Measurements from ENCODE around the gene RASIP1. TPM values are rescaled to one million over a fixed set of nuclear protein-coding genes. Genes with fewer than 3 reads are reported as not detected.
"Not testable (repeated sequence)": the region's sequence is repeated elsewhere in the genome, so short reads cannot be mapped to it uniquely, and the experiment has no call there.

The RASIP1 gene, protein sequence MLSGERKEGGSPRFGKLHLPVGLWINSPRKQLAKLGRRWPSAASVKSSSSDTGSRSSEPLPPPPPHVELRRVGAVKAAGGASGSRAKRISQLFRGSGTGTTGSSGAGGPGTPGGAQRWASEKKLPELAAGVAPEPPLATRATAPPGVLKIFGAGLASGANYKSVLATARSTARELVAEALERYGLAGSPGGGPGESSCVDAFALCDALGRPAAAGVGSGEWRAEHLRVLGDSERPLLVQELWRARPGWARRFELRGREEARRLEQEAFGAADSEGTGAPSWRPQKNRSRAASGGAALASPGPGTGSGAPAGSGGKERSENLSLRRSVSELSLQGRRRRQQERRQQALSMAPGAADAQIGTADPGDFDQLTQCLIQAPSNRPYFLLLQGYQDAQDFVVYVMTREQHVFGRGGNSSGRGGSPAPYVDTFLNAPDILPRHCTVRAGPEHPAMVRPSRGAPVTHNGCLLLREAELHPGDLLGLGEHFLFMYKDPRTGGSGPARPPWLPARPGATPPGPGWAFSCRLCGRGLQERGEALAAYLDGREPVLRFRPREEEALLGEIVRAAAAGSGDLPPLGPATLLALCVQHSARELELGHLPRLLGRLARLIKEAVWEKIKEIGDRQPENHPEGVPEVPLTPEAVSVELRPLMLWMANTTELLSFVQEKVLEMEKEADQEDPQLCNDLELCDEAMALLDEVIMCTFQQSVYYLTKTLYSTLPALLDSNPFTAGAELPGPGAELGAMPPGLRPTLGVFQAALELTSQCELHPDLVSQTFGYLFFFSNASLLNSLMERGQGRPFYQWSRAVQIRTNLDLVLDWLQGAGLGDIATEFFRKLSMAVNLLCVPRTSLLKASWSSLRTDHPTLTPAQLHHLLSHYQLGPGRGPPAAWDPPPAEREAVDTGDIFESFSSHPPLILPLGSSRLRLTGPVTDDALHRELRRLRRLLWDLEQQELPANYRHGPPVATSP
- 10 to 100 TPM; 18.7 to 28.8 (median 21.7) TPM for polyA plus RNA-seq (ENCODE audit: insufficient read length in 10 of 10)
- long read RNA-seq, donor 1, transcript RASIP1-204 (4 exons, 1,597 nt), result major isoform, 8 of 10 reads
- long read RNA-seq, donor 1, partial matches to known transcripts, result 0 of 10 reads
- long read RNA-seq, donor 1, other reads (novel, unspliced or antisense), result 0 of 10 reads
- long read RNA-seq, donor 2, partial matches to known transcripts, result 0 of 2 reads
- long read RNA-seq, donor 2, other reads (novel, unspliced or antisense), result 0 of 2 reads
- long read RNA-seq, donor 3, result 0 reads
- long read RNA-seq, donor 4, transcript RASIP1-201 (12 exons, 3,308 nt), result major isoform, 5 of 7 reads
- long read RNA-seq, donor 4, partial matches to known transcripts, result 0 of 7 reads
- long read RNA-seq, donor 4, other reads (novel, unspliced or antisense), result 0 of 7 reads
- long read RNA-seq, donor 5, partial matches to known transcripts, result 0 of 4 reads
- long read RNA-seq, donor 5, other reads (novel, unspliced or antisense), result 0 of 4 reads
- long read RNA-seq, donor 6, partial matches to known transcripts, result 0 of 5 reads
- long read RNA-seq, donor 6, other reads (novel, unspliced or antisense), result 0 of 5 reads
- long read RNA-seq, donor 7, partial matches to known transcripts, result 0 of 2 reads
- long read RNA-seq, donor 7, other reads (novel, unspliced or antisense), result 0 of 2 reads
- long read RNA-seq, donor 8, partial matches to known transcripts, result 0 of 4 reads
- long read RNA-seq, donor 8, other reads (novel, unspliced or antisense), result 0 of 4 reads
- long read RNA-seq, donor 9, partial matches to known transcripts, result 0 of 1 reads
- long read RNA-seq, donor 9, other reads (novel, unspliced or antisense), result 0 of 1 reads

- peak in 1 of 3 donors; percentile 57 for DNase-seq
These were observed at the start of gene RASIP1 for GRCh38 chr19:48740164-48740972. RASIP1 (minus strand) TSS chr19:48740610; CDS start chr19:48740282, 328 bp downstream.

DNA sequence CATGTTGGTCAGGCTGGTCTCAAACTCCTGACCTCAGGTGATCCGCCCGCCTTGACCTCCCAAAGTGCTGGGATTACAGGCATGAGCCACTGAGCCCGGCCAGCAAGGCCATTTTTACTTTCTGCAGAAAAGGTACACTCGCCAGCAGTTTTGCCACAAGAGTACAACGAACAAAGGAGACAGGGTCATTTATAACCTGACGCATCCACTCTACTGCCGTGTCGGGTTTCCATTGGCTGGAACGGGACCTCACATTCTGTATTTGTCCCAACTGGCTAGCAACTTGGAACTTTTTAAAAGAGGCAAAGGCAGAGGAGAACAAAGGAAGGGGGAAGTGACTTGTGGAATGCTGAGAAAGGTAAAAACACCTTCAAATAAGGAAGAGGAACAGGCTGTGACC is 46.9 kb upstream of the RASIP1 start:
- not testable (repeated sequence) for DNase-seq

GRCh38 chr19:48786422-48786821 is 46.0 kb upstream of the RASIP1 start:
- DNase-seq, result not testable (repeated sequence)

- no peak for DNase-seq
These were observed 44.1 kb upstream of the RASIP1 start for GRCh38 chr19:48784527-48784926.

DNA sequence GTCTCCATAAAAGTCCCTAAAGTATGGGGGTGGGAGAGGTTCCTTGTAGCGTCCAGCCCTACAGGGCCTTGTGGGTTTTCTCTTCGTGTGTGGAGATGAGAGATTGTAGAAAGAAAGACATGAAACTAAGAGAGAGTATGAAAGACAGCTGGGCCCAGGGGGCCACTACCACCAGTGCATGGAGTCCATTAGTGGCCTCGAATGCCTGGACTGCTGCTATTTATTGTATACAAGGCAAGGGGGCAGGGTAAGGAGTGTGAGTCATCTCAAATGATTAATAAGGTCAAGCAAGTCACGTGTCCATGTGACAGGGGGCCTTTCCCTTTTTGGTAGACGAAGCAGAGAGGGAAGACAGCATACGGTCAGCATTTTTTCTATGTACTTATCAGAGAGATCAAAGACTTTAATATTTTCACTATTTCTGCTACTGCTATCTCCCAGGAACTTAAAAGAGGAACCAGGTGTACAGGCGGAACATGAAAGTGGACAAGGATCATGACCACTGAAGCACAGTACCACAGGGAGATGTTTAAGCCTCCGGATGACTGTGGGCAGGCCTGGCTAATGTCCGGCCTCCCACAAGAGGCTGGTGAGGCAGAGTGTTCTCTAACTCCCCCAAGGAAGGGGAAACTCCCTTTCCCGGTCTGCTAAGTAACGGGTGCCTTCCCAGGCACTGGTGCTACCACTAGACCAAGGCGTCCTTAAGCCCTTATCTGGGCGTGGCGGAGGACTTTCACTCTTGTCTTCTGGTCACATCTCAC is 40.4 kb upstream of the RASIP1 start:
- DNase-seq, result no peak

DNA sequence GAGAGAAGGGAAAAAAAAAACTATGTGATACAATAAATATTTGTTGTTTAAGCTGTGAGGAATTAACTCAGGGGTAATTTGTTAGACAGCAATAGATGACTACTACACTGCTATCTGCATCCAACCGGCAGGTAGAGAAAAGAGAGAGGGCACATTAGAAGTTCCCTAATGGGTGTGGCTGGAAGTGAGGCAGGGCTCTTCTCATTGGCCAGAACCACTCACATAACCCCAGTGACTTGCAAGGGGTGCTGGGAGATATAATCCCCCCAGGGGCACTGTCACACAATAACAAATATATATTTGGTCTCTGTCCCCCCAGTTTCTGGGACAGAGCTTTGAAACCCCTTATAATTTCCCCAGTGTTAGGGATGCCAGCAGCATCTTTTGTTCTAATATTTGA is 39.2 kb upstream of the RASIP1 start:
- DNase-seq, result no peak

DNA sequence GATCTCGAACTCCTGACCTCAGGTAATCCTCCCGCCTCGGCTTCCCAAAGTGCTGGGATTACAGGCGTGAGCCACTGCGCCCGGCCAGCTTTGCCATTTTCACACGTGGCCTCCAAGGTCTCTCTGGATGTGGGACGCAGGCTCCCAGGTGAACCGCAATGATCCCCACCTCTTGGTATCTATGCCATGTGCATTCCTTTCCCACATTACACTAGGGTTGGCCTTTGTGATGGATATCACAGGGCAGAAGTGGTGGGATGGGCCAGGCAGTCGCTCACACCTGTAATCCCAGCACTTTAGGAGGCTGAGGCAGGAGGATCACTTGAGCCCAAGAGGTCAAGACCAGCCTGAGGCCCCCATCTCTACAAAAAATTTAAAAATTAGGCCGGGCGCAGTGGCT is 37.3 kb upstream of the RASIP1 start:
- no peak for DNase-seq

DNA sequence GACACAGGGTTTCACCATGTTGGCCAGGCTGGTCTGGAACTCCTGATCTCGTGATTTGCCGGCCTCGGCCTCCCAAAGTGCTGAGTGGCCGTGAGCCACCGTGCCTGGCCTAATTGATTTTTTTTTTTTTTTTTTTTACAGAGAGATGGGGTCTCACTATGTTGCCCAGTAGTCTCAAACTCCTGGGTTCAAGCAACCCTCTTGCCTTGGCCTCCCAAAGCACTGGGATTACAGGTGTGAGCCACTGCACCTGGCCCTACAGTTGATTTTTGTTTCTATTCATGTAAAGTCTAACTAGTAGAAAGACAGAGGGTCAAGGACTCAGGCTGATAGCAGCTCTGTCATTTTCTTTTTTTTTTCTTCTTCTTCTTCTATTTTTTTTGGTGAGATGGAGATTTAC is 36.7 kb upstream of the RASIP1 start:
- DNase-seq, result no peak

GRCh38 chr19:48772503-48772953 is 32.1 kb upstream of the RASIP1 start:
- DNase-seq, result peak in 1 of 3 donors; percentile 30

DNA sequence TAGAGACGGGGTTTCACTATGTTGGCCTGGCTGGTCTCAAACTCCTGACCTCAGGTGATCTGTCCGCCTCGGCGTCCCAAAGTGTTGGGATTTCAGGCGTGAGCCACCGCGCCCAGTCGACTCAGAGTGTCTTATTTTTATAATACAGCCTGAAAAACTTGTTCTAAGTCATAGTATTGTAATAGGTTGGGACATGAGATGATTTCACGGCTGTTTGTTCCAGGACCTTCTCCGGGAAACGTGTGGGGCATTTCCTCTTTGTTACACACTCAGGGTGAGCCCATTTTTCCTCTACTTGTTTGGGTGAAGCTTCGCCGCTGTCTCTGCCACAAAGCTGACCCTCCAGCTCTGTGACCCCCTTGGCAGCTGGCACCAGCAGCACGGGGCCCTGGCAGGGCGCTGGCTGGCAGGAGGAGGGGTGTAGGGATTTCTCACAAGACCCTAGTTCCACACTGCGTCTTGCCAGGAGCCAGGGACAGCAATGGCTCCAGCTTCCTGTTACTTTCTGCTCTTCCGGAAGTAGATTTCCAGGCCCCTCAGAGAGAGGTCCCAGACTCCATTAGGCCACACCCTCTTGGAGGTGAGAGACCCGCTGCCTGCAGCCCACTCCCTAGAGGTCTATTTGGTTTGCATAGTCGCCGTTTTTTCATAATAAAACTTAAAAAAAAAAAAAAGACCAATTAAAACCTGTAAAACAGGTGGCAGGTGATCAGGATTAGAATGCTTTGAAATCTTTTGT is 30.5 kb upstream of the RASIP1 start:
- DNase-seq, result no peak

DNA sequence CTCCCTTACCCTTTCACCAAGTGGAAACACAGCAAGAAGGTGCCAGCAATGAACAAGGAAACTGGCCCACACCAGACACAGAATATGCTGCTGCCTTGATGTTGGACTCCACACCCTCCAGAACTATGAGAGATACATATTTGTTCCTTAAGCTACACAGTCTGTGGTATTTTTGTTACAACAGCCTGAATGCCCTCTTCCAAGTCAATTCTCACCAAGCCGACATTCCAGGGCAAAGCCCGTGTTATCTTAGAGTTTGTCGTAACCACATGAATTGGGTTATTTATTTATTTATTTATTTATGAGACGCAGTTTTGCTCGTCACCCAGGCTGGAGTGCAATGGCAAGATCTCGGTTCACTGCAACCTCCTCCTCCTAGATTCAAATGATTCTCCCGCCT is 29.9 kb upstream of the RASIP1 start:
- DNase-seq, result no peak

DNA sequence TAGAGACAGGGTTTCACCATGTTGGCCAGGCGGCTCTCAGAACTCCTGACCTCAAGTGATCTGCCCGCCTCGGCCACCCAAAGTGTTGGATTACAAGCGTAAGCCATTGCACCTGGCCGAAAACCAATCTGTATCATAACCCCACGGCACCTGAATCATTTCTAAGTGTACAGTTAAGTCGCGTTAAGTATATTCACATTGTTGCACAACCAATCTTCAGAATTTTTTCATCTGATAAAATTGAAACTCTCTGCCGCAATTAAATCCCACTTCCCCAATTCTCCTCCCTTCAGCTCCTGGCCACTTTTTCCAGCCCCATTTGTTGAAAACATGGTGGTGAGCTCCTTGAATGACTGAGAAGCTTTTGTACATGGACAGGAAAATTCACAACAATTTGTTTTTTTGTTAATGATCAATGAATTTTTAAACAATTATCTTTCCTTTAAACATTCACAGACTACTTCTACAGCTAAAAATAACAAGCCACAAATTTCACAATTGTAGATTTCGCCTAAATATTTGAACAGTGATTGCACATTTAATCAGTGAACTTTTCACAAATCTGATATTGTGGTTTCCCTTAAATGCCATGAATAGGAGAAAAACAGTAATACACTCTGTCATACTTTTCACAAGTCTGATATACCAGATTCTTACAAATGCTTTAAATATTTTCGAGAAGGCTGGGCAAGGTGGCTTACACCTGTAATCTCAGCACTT is 28.7 kb upstream of the RASIP1 start:
- DNase-seq, result no peak

GRCh38 chr19:48768171-48768753 is 27.9 kb upstream of the RASIP1 start:
- not testable (repeated sequence) for DNase-seq

DNA sequence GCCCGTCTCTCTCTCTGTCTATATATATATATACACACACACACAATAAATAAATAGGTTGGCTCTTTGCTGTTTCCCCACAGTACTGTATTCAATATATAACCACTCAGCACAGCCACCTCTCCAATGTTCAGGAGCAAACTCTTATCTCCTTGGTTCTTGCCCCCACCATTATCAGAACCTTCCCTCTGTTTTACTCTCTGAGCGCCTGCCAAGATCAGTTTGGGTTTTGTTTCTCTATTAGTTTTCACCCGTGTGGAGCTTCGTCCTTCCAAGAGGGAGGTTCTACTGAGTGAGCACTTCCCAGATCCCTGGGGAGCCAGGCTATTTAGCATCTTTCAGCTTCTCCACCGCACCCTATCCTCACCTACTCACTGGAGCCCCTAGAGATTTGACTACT is 25.4 kb upstream of the RASIP1 start:
- not testable (repeated sequence) for DNase-seq

DNA sequence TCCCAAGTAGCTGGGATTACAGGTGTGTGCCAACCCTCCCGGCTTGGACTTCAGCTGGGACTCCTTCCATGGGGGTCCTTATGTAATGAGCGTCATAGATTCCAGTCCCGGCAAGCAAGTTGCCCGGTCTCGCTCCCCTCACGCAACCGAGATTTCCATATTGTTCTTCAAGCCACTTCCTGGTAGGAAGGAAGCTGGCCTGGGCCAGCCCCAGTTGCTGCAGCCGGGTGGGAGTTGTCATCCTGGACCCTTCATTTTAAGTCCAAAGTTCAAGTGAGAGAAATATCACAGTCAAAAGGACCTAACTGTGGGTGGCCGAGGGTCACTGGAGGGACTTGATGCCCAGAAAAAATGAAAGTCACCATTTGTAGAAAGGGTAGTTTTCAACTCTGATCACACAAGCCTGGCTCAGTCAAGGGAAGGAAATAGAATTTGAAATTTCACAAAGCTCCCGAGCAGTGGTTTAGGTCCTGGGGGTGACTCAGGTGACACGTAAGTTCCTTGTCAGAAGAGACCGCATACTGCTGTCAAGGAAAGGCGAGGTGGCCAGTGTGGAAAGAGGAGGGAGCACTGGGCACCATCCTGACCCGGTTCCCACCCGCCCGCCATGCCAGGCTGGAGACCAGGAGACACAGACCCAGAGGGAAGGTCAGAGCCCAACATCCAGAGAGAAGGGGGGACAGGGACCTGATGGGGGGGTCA is 20.2 kb upstream of the RASIP1 start:
- no peak for DNase-seq

DNA sequence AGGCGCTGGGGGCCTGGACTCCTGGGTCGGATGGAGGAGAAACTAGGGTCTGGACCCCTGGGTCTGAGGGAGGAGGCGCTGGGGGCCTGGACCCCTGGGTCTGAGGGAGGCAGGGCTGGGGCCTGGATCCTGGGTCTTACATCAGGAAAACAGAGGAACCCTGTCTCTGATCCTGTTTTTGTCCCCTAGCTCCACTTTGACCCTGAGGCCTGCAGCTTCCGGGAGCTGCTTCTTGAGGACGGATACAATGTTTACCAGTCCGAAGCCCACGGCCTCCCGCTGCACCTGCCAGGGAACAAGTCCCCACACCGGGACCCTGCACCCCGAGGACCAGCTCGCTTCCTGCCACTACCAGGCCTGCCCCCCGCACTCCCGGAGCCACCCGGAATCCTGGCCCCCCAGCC is 17.3 kb upstream of the RASIP1 start:
- DNase-seq, result no peak
